ENCODE results near the gene KRTAP1-4.
"Not testable (repeated sequence)": the region's sequence is repeated elsewhere in the genome, so short reads cannot be mapped to it uniquely, and the experiment has no call there.

The KRTAP1-4 gene

GRCh38 chr17:41048441-41048840, 18.4 kb upstream of the KRTAP1-4 start:
- DNase-seq (ENCODE audit: low read depth in 2 of 2, low spot score in 1 of 2): no peak

- not testable (repeated sequence) for DNase-seq (ENCODE audit: low read depth in 2 of 2, low spot score in 1 of 2)
These were observed 16.9 kb upstream of the KRTAP1-4 start, which contains the start of gene KRTAP2-1 for GRCh38 chr17:41046735-41047465. KRTAP2-1 (minus strand) TSS chr17:41047316; CDS start chr17:41047267, 49 bp downstream.

- DNase-seq (ENCODE audit: low read depth in 2 of 2, low spot score in 1 of 2): no peak
These were observed 13.0 kb upstream of the KRTAP1-4 start for GRCh38 chr17:41042953-41043352.

GRCh38 chr17:41040783-41041571, 11.0 kb upstream of the KRTAP1-4 start, which contains the start of gene KRTAP1-1:
KRTAP1-1 (minus strand) TSS chr17:41041450; CDS start chr17:41041397, 53 bp downstream.
- not testable (repeated sequence) for DNase-seq (ENCODE audit: low read depth in 2 of 2, low spot score in 1 of 2)

- DNase-seq (ENCODE audit: low read depth in 2 of 2, low spot score in 1 of 2): no peak
These were observed 7.9 kb upstream of the KRTAP1-4 start for GRCh38 chr17:41037853-41038350.

- DNase-seq (ENCODE audit: low read depth in 2 of 2, low spot score in 1 of 2): not testable (repeated sequence)
These were observed 4.4 kb upstream of the KRTAP1-4 start, which contains the start of gene KRTAP1-3 for GRCh38 chr17:41034346-41034935. KRTAP1-3 (minus strand) TSS chr17:41034874; CDS start chr17:41034821, 53 bp downstream.

GRCh38 chr17:41026715-41027471, 3.1 kb downstream of the KRTAP1-4 start, which contains the start of gene KRTAP1-5:
KRTAP1-5 (minus strand) TSS chr17:41027208; CDS start chr17:41027155, 53 bp downstream.
- no peak for DNase-seq (ENCODE audit: low read depth in 2 of 2, low spot score in 1 of 2)

GRCh38 chr17:41024697-41025096, 5.3 kb downstream of the KRTAP1-4 start:
- DNase-seq (ENCODE audit: low read depth in 2 of 2, low spot score in 1 of 2): no peak

GRCh38 chr17:41020336-41020735, 9.7 kb downstream of the KRTAP1-4 start:
- no peak for DNase-seq (ENCODE audit: low read depth in 2 of 2, low spot score in 1 of 2)

- no peak for DNase-seq (ENCODE audit: low read depth in 2 of 2, low spot score in 1 of 2)
These were observed 10.6 kb downstream of the KRTAP1-4 start for GRCh38 chr17:41019415-41019814.

GRCh38 chr17:41018541-41018940, 11.5 kb downstream of the KRTAP1-4 start:
- DNase-seq (ENCODE audit: low read depth in 2 of 2, low spot score in 1 of 2): no peak

- DNase-seq (ENCODE audit: low read depth in 2 of 2, low spot score in 1 of 2): no peak
These were observed 13.3 kb downstream of the KRTAP1-4 start for GRCh38 chr17:41016578-41017215.

- DNase-seq (ENCODE audit: low read depth in 2 of 2, low spot score in 1 of 2): no peak
These were observed 14.5 kb downstream of the KRTAP1-4 start for GRCh38 chr17:41015454-41015853.

- DNase-seq (ENCODE audit: low read depth in 2 of 2, low spot score in 1 of 2): no peak
These were observed 16.4 kb downstream of the KRTAP1-4 start for GRCh38 chr17:41013606-41014005.

GRCh38 chr17:41013181-41013580, 16.8 kb downstream of the KRTAP1-4 start:
- no peak for DNase-seq (ENCODE audit: low read depth in 2 of 2, low spot score in 1 of 2)

GRCh38 chr17:41012326-41013120, 17.5 kb downstream of the KRTAP1-4 start:
- no peak for DNase-seq (ENCODE audit: low read depth in 2 of 2, low spot score in 1 of 2)

- DNase-seq (ENCODE audit: low read depth in 2 of 2, low spot score in 1 of 2): no peak
These were observed 19.6 kb downstream of the KRTAP1-4 start for GRCh38 chr17:41010441-41010840.

- DNase-seq (ENCODE audit: low read depth in 2 of 2, low spot score in 1 of 2): no peak
These were observed 20.1 kb downstream of the KRTAP1-4 start for GRCh38 chr17:41009936-41010335.

GRCh38 chr17:41009301-41009760, 20.7 kb downstream of the KRTAP1-4 start:
- DNase-seq (ENCODE audit: low read depth in 2 of 2, low spot score in 1 of 2): no peak
